Stimulated activated CD4-positive, alpha-beta T cell treated with anti-CD3 and anti-CD28 coated beads, Interleukin-1b, Interleukin-23, amount 100 ng/mL, for 1 hour (primary cell): ENCODE data around the gene KIFAP3.
"Not testable (repeated sequence)": the region's sequence is repeated elsewhere in the genome, so short reads cannot be mapped to it uniquely, and the experiment has no call there.

Experiments
- DNase-seq, 2 donors: peaks; one replicate each; pipeline ENCODE4 v3.0.0-alpha.2; 2020; ENCODE audit warnings: low read depth in 2 of 2

Gene KIFAP3

DNA sequence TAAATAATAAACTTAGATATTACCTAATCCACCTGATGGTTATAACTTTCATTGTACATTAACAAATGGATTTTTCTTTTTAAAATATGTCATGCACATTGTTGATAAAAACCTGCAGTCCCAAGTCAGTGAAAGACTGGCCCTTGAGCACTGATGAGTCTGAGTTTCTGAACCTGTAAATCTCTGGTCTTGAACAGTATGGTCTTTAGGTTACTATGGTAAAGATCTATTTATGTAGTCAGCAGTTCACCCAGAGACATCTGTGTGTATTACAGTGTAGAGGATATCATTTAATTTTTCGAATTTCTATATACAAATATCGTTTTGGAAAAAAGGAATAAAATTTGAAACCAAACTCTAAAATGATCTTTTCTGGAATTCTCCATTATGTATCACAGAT is 150.4 kb downstream of the KIFAP3 start:
- DNase-seq = no peak

GRCh38 chr1:169921080-169921479 is 153.4 kb downstream of the KIFAP3 start:
- no peak for DNase-seq

- DNase-seq = no peak
Observed at GRCh38 chr1:169918927-169919326, 155.6 kb downstream of the KIFAP3 start.

DNA sequence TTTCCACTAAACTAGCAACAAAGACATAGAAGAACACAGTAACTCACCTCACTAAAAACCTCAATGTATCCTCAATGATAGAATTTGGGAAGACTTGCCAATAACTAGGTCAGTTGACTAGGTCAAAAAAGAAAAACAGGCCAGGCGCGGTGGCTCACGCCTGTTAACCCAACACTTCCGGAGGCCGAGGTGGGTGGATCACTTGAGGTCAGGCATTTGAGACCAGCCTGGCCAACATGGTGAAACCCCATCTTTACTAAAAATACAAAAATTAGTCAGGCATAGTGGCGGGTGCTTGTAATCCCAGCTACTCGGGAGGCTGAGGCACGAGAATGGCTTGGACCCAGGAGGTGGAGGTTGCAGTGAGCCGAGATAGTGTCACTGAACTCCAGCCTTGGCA is 156.3 kb downstream of the KIFAP3 start:
- DNase-seq = not testable (repeated sequence)

DNA sequence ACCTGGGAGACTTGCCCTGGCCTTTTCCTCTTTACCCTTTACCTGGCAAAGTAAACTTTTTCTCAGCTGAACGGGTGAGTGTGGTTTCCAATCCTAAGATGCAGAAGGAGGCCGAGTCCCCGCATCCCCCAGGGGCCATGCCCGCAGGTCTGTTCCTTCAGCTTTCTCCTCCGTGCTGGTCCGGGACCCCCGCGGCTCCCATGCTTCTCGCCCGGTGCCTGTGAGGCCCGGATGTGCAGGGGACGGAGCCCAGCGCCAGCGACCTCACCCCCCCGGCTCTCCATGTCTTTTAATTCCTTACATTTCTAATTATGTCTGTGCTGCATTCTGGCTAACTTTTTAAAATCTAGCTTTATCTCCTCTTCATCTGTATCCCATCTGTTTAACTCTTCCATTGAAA is 159.3 kb downstream of the KIFAP3 start:
- DNase-seq = no peak

DNA sequence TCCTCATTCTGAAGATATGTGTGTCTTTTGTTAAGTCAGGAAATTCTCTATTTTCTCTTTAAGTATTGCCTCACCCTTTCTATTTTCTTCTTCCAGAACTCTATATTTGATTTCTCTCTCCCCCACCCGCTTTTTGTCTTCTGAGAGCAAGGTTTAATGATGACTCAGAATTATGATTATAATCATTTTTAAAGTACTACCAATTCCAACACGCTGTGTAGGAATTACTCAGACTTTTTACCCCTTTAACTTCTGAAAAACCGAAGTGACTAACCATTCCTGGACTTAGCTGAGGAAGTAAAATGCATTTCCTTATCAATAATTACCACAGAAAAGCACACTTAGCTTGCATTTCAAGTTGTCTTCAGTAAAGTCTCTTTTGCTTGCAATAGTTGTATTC is 160.0 kb downstream of the KIFAP3 start:
- no peak for DNase-seq

DNA sequence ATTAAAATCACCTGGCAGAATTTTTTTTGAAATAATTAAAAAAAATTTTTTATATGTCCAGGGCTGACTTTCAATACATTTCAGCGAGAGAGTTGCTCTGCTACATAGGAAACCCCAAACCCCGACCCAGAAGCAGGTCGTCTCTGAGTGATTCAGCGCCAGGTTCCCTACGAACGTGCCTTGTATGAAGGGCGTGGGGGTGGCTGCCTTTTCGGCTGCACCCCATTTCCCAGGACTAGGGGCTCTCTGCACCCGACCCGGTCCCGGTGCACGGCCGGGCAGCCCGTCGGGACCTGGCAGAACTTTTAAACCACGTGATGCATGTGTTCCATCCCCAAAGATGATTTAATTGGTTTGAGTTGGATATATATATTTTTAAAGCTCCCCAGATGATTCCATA is 165.0 kb downstream of the KIFAP3 start:
- no peak for DNase-seq

DNA sequence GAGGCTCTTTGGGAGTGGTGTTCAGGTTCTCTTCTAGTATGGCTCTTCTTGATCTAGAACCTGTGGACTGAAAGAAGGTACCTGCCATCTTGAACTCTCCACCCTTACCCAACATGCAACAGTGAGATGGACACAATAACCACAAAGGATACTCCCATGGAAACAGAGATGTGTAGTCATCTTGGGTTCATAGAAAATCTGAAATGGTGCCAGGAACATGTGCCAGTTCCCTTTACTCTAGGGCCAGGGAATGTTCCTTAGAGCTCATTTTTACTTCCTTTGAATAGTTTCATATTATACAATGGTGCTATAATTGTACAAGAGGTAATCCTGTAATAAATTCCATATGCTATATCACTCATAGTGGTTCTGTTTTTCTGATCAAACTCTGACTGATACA is 167.6 kb downstream of the KIFAP3 start:
- no peak for DNase-seq

- DNase-seq = no peak
Observed at GRCh38 chr1:169904834-169905233, 169.7 kb downstream of the KIFAP3 start.

- DNase-seq = no peak
Observed at GRCh38 chr1:169902751-169903150, 171.7 kb downstream of the KIFAP3 start.

DNA sequence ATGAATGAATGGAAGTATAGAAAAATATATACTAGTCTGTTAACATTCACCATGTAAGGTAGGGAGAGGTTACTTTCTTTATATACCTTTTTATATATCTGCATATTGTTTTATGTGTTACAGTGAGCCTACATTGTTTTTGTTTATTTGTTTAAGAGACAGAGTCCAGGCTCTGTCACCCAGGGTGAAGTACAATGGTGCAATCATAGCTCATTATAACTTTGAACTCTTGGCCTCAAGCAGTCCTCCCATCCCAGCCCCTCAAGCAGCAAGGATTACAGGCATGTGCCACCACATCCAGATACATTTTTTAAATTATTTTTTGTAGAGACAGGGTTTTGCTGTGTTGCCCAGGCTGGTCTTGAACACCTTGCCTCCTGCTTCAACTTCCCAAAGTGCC is 173.4 kb downstream of the KIFAP3 start:
- DNase-seq = no peak

DNA sequence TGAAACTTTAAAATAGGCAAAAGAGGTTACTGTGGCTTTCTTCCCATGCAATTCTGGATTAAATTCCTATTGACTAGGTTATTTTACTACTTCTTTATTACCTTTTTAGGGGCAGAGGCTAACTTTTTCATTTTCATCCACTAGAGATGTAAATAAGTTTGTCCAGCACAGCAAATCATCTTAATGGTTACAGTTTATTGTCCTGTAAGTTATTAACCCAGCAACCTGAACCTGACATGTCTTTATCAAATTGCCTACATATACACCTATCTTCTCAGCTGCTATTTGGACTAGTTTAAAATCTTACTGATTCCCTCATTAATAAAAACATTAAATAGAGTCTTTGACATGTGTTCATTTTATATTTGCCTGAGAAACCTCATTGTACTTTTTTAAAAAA is 173.9 kb downstream of the KIFAP3 start:
- no peak for DNase-seq

DNA sequence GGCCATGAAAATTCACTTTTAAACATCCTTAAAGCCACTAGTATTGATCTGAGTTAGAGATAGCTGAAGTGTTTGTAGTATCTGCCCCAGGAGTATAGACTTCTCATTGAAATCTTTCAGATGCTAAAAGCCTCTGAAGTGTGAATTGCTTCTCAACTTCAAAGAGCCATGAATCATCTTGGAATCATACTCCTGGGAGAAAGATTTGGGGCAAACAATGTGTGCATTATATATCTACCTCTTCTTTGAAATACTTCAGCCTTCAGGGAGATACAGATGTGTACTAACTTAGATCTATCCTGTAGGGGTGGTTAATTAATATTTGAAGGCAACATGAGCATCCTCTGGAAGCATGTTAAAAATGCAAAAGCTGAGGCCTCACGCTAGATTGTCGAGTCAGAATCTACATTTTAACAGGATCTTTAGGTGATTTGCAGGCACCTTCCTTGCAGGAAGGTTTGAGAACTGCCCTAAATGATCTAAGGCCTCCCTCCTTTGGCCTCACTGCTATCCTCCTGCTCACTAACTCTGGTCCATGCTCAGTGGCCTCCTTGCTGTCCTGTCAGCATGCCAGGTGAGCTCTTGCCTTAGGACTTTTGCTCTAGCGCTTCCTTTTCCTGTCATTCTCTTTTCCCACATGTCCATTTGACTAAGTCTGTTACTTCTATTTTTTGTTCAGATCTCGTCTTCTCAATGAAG is 174.8 kb downstream of the KIFAP3 start:
- DNase-seq = no peak

DNA sequence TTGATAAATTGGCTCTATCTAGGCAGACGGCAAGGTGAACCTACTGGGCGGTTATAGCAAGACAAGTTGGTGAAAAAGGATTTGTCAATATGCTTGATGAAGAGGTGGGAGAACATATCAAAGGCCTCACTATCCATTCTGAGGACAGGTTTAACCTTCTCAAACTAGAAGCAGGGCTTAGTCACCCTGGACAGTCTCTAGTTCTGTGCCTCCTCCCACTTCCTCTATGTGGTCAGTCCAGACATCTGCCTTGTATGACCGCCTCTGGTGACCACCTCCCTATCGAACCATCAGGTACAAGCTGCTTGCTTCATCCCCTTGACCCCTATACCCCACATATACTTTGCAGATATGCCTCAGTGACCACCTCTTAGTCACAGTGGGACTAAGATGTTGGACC is 178.5 kb downstream of the KIFAP3 start:
- DNase-seq = no peak

GRCh38 chr1:169894424-169895145 is 179.9 kb downstream of the KIFAP3 start:
- no peak for DNase-seq

GRCh38 chr1:169893645-169894423 is 180.7 kb downstream of the KIFAP3 start, which contains the start of gene SCYL3:
TSS of gene SCYL3 (minus strand) at chr1:169893896. CDS start at chr1:169888840, 5,056 bp downstream.
- peak; percentile 65 to 74 for DNase-seq

GRCh38 chr1:169892927-169893644 is 181.4 kb downstream of the KIFAP3 start:
- no peak for DNase-seq

DNA sequence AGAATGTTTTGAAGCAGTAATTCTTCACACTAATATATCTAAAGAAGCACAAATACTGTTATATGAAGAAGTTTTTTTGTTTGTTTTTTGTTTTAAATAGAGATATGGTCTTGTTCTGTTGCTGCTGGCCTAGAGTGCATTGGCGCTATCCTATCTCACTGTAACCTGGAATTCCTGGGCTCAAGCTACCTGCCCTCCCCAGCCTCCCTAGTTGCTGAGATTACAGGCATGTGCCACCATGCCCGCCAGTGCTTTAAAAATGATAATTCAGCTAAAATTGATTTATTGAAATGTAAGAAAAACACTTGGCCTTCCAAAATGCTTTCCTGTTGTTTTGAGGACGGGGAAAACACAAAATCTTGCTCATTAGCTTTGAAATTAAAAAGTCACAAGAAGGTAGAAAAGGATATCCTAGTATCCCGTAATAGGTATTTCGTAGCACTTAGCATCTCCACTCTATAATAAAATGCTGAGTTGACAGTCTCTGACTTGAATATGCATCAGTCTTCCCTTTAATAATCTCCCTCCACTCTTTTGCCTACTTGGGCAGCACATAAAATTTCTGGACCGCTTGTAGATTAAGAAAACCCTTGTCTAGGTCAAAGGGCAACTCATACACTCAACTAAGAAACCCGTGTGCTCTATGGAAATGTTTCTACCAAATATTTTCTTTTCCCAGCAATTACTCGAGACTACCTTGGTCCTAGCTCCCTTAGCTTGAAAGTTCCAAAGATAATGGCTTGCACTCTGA is 182.1 kb downstream of the KIFAP3 start:
- DNase-seq = no peak

DNA sequence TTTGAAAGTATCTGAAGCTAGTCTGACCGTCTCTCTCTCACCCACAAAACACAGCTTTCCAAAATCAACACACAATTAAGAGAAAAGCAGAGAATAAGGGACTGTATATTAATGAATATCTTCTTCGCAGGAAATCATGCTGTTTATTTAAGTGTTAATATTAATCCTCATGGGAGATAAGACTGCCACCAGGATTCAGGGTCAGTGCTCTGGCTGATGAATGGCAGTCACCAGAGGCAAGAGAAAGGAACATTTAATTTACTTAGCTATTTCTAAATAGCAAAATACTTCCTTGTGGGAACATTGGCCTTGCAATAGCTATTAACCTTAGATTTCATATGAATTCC is 183.0 kb downstream of the KIFAP3 start:
- no peak for DNase-seq

DNA sequence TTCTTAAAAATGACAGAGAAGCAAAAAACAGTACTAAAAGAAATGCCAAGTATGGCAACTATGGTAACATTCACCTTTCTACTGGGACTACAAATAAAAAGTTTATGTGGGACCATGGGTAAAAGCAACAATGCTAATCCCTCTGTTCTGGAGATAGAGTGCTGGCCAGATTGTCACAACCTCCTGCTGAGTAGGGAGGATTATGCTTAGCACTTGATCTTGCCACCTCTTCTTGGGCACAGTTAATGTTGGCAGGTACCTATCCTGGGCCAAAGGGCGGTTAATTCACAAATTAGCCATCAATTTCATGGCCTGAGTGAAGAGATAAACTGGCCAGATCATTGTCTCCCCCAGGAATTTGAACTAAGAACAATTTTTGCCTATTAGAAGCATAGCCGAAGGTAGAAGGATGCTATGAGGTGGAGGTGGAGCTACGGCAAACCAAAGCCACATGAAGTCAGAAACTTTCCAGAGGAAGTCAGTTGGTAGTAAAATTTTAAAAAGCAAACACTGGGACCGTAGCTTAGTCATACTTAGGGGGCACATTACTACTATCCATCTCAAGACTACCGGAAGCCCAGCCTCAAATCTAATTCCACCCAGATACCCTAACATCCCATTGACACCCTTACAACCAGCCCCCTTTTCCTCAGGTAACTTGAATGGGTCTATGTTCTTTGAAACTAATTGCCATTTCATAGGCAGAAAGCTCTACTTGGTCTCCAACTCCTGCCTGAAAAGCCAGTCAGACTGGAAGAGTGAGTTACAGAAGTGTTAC is 183.5 kb downstream of the KIFAP3 start:
- DNase-seq = no peak

DNA sequence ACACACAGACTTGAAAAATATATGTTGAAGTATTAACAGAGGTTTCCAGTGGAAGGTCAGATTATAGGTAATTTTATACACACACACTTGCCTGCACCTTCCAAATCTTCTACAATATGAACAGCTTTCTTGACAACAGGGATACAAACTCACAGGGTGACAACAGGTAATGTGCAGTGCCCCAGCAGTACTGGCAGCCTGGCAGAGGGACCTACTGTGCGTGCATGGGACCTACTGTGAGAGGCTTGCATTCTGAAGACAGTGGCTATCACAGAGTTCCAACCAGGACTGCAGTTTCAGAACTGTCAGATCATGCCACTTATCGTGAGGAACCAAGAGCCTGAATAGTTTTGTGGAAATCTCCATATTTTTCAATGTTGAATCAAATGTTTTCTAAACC is 184.6 kb downstream of the KIFAP3 start:
- no peak for DNase-seq
